ENCODE results near the gene ZKSCAN8.

The ZKSCAN8 gene

DNA sequence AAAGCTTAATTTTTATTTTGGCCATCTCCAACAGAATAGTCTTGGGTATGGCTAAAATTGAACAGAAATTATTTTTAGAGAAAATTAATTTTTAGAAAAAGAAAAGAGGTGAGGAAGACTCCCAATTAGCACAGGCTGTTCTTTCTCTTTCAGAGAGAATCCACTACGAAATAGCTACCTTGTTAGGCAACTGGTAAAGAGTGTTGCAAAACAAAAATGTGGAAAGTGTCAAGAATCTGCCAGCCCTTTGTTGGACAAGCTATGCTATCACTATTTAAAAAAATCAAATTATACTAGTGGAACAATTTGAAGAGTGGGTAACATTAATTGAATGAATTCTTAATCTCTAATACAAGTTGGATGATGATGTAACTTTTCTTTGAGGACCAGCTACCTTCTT, 64.2 kb downstream of the ZKSCAN8 start:
- TF ChIP-seq, protein P1, sequence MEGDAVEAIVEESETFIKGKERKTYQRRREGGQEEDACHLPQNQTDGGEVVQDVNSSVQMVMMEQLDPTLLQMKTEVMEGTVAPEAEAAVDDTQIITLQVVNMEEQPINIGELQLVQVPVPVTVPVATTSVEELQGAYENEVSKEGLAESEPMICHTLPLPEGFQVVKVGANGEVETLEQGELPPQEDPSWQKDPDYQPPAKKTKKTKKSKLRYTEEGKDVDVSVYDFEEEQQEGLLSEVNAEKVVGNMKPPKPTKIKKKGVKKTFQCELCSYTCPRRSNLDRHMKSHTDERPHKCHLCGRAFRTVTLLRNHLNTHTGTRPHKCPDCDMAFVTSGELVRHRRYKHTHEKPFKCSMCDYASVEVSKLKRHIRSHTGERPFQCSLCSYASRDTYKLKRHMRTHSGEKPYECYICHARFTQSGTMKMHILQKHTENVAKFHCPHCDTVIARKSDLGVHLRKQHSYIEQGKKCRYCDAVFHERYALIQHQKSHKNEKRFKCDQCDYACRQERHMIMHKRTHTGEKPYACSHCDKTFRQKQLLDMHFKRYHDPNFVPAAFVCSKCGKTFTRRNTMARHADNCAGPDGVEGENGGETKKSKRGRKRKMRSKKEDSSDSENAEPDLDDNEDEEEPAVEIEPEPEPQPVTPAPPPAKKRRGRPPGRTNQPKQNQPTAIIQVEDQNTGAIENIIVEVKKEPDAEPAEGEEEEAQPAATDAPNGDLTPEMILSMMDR (IDR thresholded peaks at IDR 0.05; ENCODE audit: control insufficient read depth, extremely low read depth, insufficient read depth): no peak
- H3K4me3 ChIP-seq (ENCODE audit: low read depth, low read length): no peak overlapping the region
- no peak for DNase-seq (ENCODE audit: low read depth)

DNA sequence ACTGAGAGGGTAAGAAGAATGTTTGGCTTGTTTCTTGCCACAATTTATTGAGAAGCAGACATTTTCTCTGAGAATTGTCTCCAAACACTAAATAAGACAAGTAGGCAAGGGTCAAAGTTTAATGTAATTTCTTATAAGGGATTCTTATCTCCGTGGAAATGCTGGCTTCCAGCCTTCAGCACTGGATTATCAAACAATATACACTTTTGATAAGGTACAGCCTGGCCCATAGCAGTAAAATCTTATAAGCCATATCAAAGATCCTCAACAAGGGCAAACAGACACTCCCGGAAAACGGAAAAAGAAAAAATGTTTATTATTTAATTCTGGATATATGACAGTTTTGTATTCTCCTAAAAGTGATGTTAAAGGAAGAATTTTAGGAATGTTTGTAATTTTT, 64.8 kb downstream of the ZKSCAN8 start:
- no peak overlapping the region for H3K4me3 ChIP-seq (ENCODE audit: low read depth, low read length)
- TF ChIP-seq, protein P1 (IDR thresholded peaks at IDR 0.05; ENCODE audit: control insufficient read depth, extremely low read depth, insufficient read depth): no peak
- no peak for DNase-seq (ENCODE audit: low read depth)

GRCh38 chr6:28206928-28207509, 65.3 kb downstream of the ZKSCAN8 start:
- TF ChIP-seq, protein P1 (IDR thresholded peaks at IDR 0.05; ENCODE audit: control insufficient read depth, extremely low read depth, insufficient read depth): no peak
- no peak overlapping the region for H3K4me3 ChIP-seq (ENCODE audit: low read depth, low read length)
- no peak for DNase-seq (ENCODE audit: low read depth)

GRCh38 chr6:28207510-28208110, 65.9 kb downstream of the ZKSCAN8 start:
- H3K4me3 ChIP-seq (ENCODE audit: low read depth, low read length): no peak overlapping the region

DNA sequence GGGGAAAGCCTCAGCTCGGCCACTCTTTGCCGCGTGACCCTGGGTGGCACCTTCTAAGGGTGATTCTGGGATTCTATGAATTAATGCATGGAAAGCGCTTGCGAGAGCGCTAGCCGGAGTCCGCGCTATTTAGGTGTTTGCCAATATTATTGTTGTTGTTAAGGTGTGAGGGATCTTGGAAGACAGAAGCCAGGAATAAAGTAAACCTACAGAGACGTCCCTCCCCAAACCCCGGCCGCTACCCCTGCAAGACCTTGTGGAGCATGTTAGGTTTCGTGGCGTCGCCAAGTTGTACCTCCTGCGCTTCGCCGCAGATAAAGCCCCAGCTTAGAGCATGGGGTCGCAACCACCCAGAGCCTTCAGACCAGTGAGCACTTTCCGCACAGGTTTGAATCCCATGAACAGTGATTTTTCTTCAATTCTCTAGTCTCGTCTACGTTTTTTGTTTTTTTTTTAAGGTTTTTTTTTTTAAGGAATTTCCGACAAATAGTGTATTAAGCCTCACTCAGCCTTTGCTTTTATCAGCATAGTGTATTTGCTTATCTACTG, 66.5 kb downstream of the ZKSCAN8 start:
- DNase-seq (ENCODE audit: low read depth): no peak
- no peak overlapping the region for H3K4me3 ChIP-seq (ENCODE audit: low read depth, low read length)
- TF ChIP-seq, protein P1 (IDR thresholded peaks at IDR 0.05; ENCODE audit: control insufficient read depth, extremely low read depth, insufficient read depth): no peak

More at GRCh38 chr6:28207510-28208110, 65.9 kb downstream of the ZKSCAN8 start:
- TF ChIP-seq, protein P1 (IDR thresholded peaks at IDR 0.05; ENCODE audit: control insufficient read depth, extremely low read depth, insufficient read depth): no peak
- DNase-seq (ENCODE audit: low read depth): no peak
